Aorta (tissue), 5 donors: ENCODE measurements around the gene COX7A2L. TPM values are rescaled to one million over a fixed set of nuclear protein-coding genes. Genes with fewer than 3 reads are reported as not detected.
A peak's percentile ranks its signal among the peaks of the same experiment; 100 is the strongest.
"Not testable (repeated sequence)": the region's sequence is repeated elsewhere in the genome, so short reads cannot be mapped to it uniquely, and the experiment has no call there.

Experiments
- ATAC-seq: fragments of 200-7000 bp; cut with Tn5 transposase; one replicate; pipeline ENCODE4 v1.9.1; 2022; ENCODE audit warnings: moderate library complexity; ENCODE audit not compliant: low FRiP score
- DNase-seq, 2 donors: peaks; one replicate each; pipeline ENCODE4 v3.0.0-alpha.2; 2020
- H3K27ac ChIP-seq, 2 donors: one replicate each; pipeline ENCODE4 v1.5.1; 2013; ENCODE audit warnings: low read length in 2 of 2, mild to moderate bottlenecking in 2 of 2, moderate library complexity in 2 of 2, control low read depth in 1 of 2, inconsistent platforms in 1 of 2, low read depth in 1 of 2
- H3K27me3 ChIP-seq, 2 donors: one replicate each; pipeline ENCODE4 v1.6.1; 2013; ENCODE audit warnings: control low read depth in 1 of 2, low read length in 1 of 2, mild to moderate bottlenecking in 1 of 2, moderate library complexity in 1 of 2; ENCODE audit not compliant: insufficient read depth in 2 of 2, control insufficient read depth in 1 of 2
- H3K36me3 ChIP-seq, 2 donors: one replicate each; pipeline ENCODE4 v1.6.1; 2013; ENCODE audit warnings: control low read depth in 1 of 2, low read length in 1 of 2, mild to moderate bottlenecking in 1 of 2; ENCODE audit not compliant: insufficient read depth in 2 of 2, control insufficient read depth in 1 of 2
- H3K4me1 ChIP-seq, 2 donors: one replicate each; pipeline ENCODE4 v1.6.1; 2013; ENCODE audit warnings: low read length in 2 of 2, control low read depth in 1 of 2, mild to moderate bottlenecking in 1 of 2, moderate library complexity in 1 of 2; ENCODE audit not compliant: insufficient read depth in 2 of 2, control insufficient read depth in 1 of 2
- H3K4me3 ChIP-seq, 2 donors: one replicate each; pipeline ENCODE4 v1.5.1; 2013; ENCODE audit warnings: low read length in 2 of 2, control low read depth in 1 of 2, mild to moderate bottlenecking in 1 of 2
- H3K9me3 ChIP-seq: one replicate; pipeline ENCODE4 v1.6.1; 2013; ENCODE audit warnings: mild to moderate bottlenecking, low read length; ENCODE audit not compliant: control insufficient read depth
- WGBS, 2 donors: extraction: QIAGEN DNeasy Blood & Tissue Kit; methylation state at CpG; one replicate each; pipeline ENCODE4 v1.1.7; 2013; 5-methylcytosine and 5-hydroxymethylcytosine counted together
- intact Hi-C, 2 donors: fragments of 100-400 bp; cut with DNase I; formaldehyde crosslinking; loops; one replicate each; pipeline versions ENCODE4 v1.14.2 to v1.15.0; 2022
- polyA plus RNA-seq, 2 donors: library from polyadenylated mRNA; stranded (reverse); fragments of 200-250 nt; gene quantifications; one replicate each; pipeline ENCODE4 v1.2.3, GENCODE V29; 2013
- total RNA-seq, 2 donors: library from RNA; stranded (reverse); fragmentation: NEBNext Ultra II Directional; extraction: Animal tissue kit (Norgen Biotek cat#: 25700); gene quantifications; one replicate each; pipeline ENCODE4 v1.2.1, GENCODE V29; 2021
- donor health status: healthy with polysubstance abuse.
- donor health status: Bipolar disorder and iron deficiency.
- donor health status: DM: no; HTN: no; CAD: no.
- donor health status: DM: no; HTN: no; CAD: no.
- donor health status: DM: yes; HTN: yes; CAD: no.

Gene COX7A2L
- total and polyA plus RNA-seq, 4 donors: 60.8 to 265 (median 80.3) TPM

DNA sequence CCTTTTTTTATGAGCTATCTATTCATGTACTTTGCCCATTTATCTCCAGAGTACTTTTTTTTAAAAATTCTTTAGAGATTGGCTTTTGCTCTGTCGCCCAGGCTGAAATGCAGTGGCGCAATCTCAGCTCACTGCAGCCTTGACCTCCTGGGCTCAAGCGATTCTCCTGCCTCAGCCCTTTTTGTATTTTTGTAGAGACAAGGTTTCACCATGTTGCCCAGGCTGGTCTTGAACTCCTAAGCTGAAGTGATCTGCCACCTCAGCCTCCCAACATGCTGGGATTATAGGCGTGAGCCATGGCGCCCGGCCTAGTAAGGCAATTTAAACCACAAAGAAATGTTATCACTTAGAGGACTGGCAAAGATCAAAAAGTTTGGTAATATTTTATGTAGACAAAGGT lies 14.2 kb downstream of the COX7A2L start:
- H3K9me3 ChIP-seq, H3K27ac ChIP-seq, DNase-seq, intact Hi-C loops, H3K36me3 ChIP-seq, H3K4me3 ChIP-seq, H3K4me1 ChIP-seq, ATAC-seq, H3K27me3 ChIP-seq: not testable (repeated sequence)
- 95% methylated on average over 6 of the region's 6 CpGs for WGBS, 2 donors

DNA sequence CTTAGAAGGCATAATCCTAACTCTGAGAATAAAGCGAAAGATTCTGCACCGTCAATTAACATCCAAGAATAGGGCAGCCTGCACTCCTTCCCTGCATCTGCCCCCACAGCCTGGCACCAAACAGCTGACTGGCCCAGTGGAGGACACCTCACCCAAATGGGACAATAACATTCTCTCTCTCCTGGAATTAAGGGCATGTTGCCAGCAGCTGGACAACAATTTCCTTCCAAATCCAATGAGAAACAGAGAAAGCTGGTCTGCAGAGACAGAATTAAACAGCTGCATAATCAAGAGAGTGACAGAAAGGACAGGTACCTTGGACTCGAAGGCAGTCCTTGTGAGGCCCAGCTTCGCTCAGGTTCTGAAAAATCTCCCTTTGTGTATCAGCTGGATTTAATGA lies 15.0 kb downstream of the COX7A2L start:
- H3K36me3 ChIP-seq: peaks cover 0 to 2% of the 10 kb centered on the region in 2 donors

DNA sequence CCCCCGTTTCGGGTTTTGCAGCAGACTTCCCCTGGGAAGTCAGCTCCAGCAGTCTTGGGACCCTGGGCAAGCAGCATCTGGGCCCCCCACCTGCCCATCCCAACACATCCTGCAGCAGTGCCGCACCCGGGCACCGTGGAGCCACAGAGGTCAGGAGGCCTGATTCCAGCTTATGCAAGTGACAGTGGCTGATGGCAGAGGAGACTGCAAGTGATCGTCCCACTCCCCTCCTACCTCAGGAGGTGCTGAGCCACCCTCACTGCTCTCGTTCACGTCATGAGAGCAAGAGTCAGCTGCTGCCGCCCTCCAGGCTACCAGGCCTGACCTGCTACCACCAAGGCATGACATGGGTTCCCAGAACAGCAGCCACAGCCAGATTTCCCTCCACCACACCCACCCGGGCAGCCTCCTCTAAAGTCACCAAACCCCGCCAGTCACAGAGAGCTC lies 18.2 kb downstream of the COX7A2L start:
- 55 to 65% methylated on average over 11 of the region's 11 CpGs for WGBS, 2 donors
- ATAC-seq (no peak), DNase-seq (no peak)
- intact Hi-C loops: no loop called here
- Histone ChIP-seq H3K4me3 (no peak overlapping the region), H3K36me3 (peaks cover 0 to 2% of the 10 kb centered on the region in 2 donors), H3K27ac (peak overlapping the region in 1 of 2 donors; percentile 61), H3K4me1 (peaks cover 0 to 4% of the 10 kb centered on the region in 2 donors), H3K27me3 (no peaks in the 10 kb centered on the region), H3K9me3 (no peaks in the 10 kb centered on the region)

More for the DNA sequence above, 15.0 kb downstream of the COX7A2L start:
- ATAC-seq: no peak
- Histone ChIP-seq H3K4me3 (no peak overlapping the region), H3K9me3 (no peaks in the 10 kb centered on the region), H3K27ac (no peak overlapping the region), H3K27me3 (no peaks in the 10 kb centered on the region), H3K4me1 (peaks cover 0 to 4% of the 10 kb centered on the region in 2 donors)
- DNase-seq: no peak
- intact Hi-C loops: no loop called here
- WGBS, 2 donors: 84 to 89% methylated on average over 4 of the region's 4 CpGs

DNA sequence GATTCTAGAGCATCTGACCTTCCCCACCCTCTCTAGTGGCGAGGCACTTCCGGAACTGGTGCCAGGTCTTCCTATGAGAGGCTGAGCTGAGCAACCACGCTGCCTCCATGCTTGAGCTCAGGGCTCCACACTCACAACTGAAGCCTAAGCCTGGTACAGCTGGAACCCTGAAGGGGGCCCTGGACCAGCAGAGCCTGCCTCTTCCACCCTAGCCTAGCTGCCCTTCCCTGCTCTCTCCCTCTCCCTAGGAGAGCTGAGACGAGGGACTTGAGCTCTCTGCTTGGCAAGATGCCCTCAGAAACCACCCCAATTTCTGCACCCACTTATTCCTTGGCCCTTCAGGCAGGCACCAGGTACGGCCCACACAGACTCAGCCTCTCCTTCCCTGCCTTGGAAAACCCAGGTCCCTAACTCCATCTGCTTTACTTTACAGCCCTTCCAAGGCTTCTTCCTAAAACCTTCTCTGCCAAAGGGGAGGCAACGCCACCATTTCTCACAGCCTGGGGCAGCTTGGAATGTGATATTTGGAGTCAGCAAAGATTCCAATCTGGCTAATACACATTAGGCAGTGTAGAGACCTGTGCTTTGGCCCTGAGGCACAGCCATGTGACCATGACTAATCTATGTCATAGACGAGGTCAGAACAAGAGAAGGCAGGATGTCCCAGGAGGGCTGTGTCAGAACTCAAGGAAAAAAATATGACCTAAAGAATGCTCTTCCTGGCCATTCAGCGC lies 18.8 kb downstream of the COX7A2L start:
- WGBS, 2 donors: 45 to 52% methylated on average over 8 of the region's 8 CpGs
- peak; percentile 88 for ATAC-seq

DNA sequence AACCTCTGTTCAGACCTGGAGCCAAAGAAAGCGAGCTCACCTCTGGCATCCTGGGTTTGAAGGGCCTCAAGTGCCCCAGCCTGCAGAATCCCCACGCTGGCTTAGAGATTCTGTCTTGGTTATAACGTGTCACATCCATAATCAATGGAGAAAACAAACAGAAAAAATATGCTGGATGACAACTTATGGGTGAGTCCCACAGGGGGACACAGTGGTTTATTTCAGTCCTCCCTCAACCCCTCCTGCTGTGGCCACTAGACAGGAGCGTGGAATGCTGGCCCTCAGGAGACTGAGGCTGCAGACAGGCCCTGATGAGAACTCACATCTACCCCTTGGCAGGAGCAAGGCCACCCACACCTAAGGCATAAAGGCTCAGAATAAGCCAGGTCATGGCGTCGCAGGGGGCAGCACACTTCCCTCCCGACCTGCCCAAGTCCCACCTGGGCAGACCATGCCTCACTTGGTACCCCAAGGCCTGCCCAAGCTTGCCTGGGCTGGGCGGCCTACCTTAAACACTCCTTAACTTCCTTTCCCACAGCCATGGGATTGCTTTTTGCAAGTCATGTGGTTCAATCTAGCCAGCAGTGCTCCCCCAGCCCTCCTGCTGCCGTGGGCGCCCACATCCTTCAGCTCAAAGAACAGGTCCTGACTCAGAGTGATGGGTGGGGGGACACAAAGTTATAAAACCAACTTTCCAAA lies 19.9 kb downstream of the COX7A2L start:
- DNase-seq (no peak), ATAC-seq (no peak)
- WGBS, 2 donors: 90 to 93% methylated on average over 10 of the region's 10 CpGs
- no peaks in the 10 kb centered on the region for H3K9me3 ChIP-seq
- no peak overlapping the region for H3K4me3 ChIP-seq
- no peak overlapping the region for H3K27ac ChIP-seq
- H3K27me3 ChIP-seq: no peaks in the 10 kb centered on the region
- H3K4me1 ChIP-seq: peaks cover 0 to 4% of the 10 kb centered on the region in 2 donors
- intact Hi-C loops: no loop called here
- no peaks in the 10 kb centered on the region for H3K36me3 ChIP-seq

More for the DNA sequence above, 18.8 kb downstream of the COX7A2L start:
- Histone ChIP-seq H3K36me3 (peaks cover 0 to 2% of the 10 kb centered on the region in 2 donors), H3K4me3 (no peak overlapping the region), H3K27ac (peak overlapping the region in 1 of 2 donors; percentile 61), H3K27me3 (no peaks in the 10 kb centered on the region), H3K4me1 (peaks cover 0 to 4% of the 10 kb centered on the region in 2 donors), H3K9me3 (no peaks in the 10 kb centered on the region)
- intact Hi-C loops: no loop called here
- DNase-seq: peak in 1 of 2 donors; percentile 84

DNA sequence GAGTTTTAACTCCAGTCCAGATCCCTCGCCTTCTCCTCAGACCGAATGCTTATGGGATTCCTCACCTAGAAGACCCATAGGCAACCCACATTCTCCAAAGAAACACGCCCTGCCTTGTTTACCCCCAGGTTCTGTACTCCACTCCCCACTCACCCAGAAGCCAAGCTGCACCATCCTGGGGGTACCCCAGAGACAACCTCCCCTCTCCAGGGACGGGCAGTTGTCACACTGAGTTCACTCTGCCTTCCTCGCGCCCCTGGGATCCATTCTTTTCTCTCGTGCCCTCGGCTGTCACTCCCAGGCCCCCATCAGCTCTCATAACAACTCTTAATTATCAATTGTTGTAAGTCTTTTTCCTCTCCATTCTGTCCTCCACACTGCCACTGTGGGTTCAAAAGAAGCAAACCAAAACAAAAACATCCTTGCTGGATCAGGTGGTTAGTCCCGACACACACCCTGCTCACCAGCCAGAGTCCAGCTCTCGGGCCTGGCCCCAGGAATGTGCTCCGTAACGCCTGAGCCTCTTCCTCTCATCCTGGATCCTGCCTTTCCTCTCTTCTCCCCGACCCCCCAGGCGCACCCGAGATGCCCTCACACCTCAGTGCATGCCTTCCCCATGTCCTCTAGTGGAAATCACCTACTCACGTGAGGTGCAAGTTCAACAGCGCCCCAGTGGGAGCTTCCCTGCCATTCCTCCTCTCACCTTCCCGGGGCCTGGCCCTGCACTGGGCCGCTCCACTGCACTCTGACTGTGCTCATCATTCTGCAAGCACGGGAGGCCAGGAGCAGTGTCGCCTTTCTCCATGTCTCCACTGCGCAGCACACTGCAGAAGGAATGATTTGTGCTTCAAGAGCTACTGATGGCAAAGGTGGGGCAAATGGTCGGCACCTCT lies 20.7 kb downstream of the COX7A2L start:
- H3K4me3 ChIP-seq: no peak overlapping the region
- 80 to 86% methylated on average over 23 of the region's 23 CpGs for WGBS, 2 donors
- intact Hi-C loops: no loop called here
- H3K27me3 ChIP-seq: no peaks in the 10 kb centered on the region
- H3K27ac ChIP-seq: no peak overlapping the region
- ATAC-seq (no peak), DNase-seq (no peak)
- H3K9me3 ChIP-seq: no peaks in the 10 kb centered on the region
- no peaks in the 10 kb centered on the region for H3K36me3 ChIP-seq
- H3K4me1 ChIP-seq: peaks cover 0 to 4% of the 10 kb centered on the region in 2 donors

DNA sequence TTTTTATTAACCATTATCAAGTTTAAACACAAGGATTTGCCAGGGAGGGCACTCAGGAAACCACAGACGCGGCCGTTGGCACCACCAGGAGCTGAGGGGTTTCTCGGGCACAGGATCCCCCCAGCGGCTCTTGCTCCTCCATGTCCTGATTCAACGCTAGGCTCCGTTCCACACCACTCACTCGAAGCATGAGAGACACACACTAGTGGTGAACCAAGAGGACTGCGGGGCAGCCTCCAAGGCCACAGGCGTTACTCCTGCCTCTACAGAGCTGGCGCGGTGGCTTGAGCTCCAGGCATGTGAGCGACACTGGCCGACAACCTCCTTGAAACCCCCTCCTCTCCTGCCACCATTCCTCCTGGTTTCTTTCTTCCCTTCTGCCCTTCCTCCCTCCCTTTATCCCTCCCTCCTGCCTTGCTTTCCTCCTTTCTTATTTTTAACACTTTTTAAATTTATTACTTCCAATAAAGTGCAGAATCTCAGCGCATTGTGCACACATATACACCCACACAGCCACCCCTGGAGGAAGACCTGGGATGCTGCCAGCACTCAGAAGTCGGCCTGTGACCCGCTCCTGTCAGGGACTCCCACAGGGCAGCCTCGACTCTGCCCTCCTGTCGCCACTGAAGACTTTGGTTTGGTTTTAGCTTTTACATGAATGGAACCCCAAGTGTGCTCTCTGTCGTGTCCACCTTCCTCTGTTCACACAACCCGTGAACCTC lies 21.7 kb downstream of the COX7A2L start:
- H3K9me3 ChIP-seq: no peaks in the 10 kb centered on the region
- H3K4me3 ChIP-seq: no peak overlapping the region
- H3K27ac ChIP-seq: no peak overlapping the region
- ATAC-seq: no peak
- intact Hi-C loops: no loop called here
- H3K27me3 ChIP-seq: no peaks in the 10 kb centered on the region
- H3K4me1 ChIP-seq: peaks cover 0 to 4% of the 10 kb centered on the region in 2 donors
- no peaks in the 10 kb centered on the region for H3K36me3 ChIP-seq
- DNase-seq: no peak
- 86 to 87% methylated on average over 21 of the region's 21 CpGs for WGBS, 2 donors
